Keratinocyte (primary cell): Measurements from ENCODE around the gene BHLHE23. TPM values are rescaled to one million over a fixed set of nuclear protein-coding genes. Genes with fewer than 3 reads are reported as not detected.

Experiments used
- DNase-seq: peaks from one replicate; pipeline ENCODE4 v3.0.0-alpha.2; 2011; ENCODE audit warnings: low read depth, missing footprints, low spot score
- FAIRE-seq: peaks from 2 replicates; lab custom pipeline; 2011; peaks lifted over from hg19 to GRCh38; lab: Jason Lieb, UNC
- H2AFZ ChIP-seq: 2 replicates; pipeline ENCODE4 v1.6.0; 2012; ENCODE audit warnings: low read length, control low read depth, inconsistent platforms; ENCODE audit not compliant: control insufficient read depth
- H3K27ac ChIP-seq: 2 replicates; pipeline ENCODE4 v1.5.1; 2011; ENCODE audit warnings: low read length; ENCODE audit not compliant: control insufficient read depth, insufficient read depth
- H3K27me3 ChIP-seq: 3 replicates; pipeline ENCODE4 v1.6.0; 2011; ENCODE audit warnings: low read length; ENCODE audit not compliant: control insufficient read depth, insufficient read depth; ENCODE audit errors: extremely low read depth
- H3K36me3 ChIP-seq, 2 experiments: 2 replicates in 1 of 2; 3 replicates in 1 of 2; pipeline ENCODE4 v1.5.1; 2011; ENCODE audit warnings: low read length in 2 of 2, mild to moderate bottlenecking in 1 of 2; ENCODE audit not compliant: control insufficient read depth in 2 of 2, insufficient read depth in 2 of 2; ENCODE audit errors: extremely low read depth in 1 of 2
- H3K4me1 ChIP-seq: 3 replicates; pipeline ENCODE4 v1.5.1; 2011; ENCODE audit warnings: low read length; ENCODE audit not compliant: control insufficient read depth, insufficient read depth; ENCODE audit errors: extremely low read depth
- H3K4me2 ChIP-seq: 3 replicates; pipeline ENCODE4 v1.6.0; 2011; ENCODE audit warnings: low read depth, low read length; ENCODE audit not compliant: control insufficient read depth, insufficient read depth; ENCODE audit errors: extremely low read depth
- H3K4me3 ChIP-seq, 3 experiments: fragments of 200-600 bp in 1 of 3; sonication (generic) in 1 of 3; 2 replicates in 2 of 3; 3 replicates in 1 of 3; pipeline ENCODE4 v1.5.1; 2011 to 2016; ENCODE audit warnings: low read length in 3 of 3, mild to moderate bottlenecking in 3 of 3, control low read depth in 2 of 3, inconsistent platforms in 1 of 3, low read depth in 1 of 3, mixed read lengths in 1 of 3, mixed run types in 1 of 3, moderate library complexity in 1 of 3; ENCODE audit not compliant: control insufficient read depth in 2 of 3, insufficient read depth in 2 of 3; ENCODE audit errors: extremely low read depth in 1 of 3
- H3K79me2 ChIP-seq: 2 replicates; pipeline ENCODE4 v1.6.0; 2012; ENCODE audit warnings: low read length; ENCODE audit not compliant: control insufficient read depth, insufficient read depth
- H3K9ac ChIP-seq: 3 replicates; pipeline ENCODE4 v1.6.0; 2011; ENCODE audit warnings: low read length; ENCODE audit not compliant: control insufficient read depth, insufficient read depth; ENCODE audit errors: extremely low read depth
- H3K9me1 ChIP-seq: 3 replicates; pipeline ENCODE4 v1.6.0; 2011; ENCODE audit warnings: low read length; ENCODE audit not compliant: control insufficient read depth, insufficient read depth; ENCODE audit errors: extremely low read depth
- H3K9me3 ChIP-seq: 2 replicates; pipeline ENCODE4 v1.5.1; 2012; ENCODE audit warnings: low read depth, low read length; ENCODE audit not compliant: control insufficient read depth
- H4K20me1 ChIP-seq: 3 replicates; pipeline ENCODE4 v1.6.0; 2011; ENCODE audit warnings: low read length; ENCODE audit not compliant: control insufficient read depth, insufficient read depth; ENCODE audit errors: extremely low read depth
- CTCF ChIP-seq, 3 experiments: IDR thresholded peaks in 1 of 3; conservative IDR thresholded peaks in 1 of 3; optimal IDR thresholded peaks in 1 of 3; 2 replicates in 2 of 3; 3 replicates in 1 of 3; pipeline versions ENCODE3 to v1.5.1; 2011; ENCODE audit warnings: low read length in 3 of 3, mild to moderate bottlenecking in 3 of 3, moderate library complexity in 2 of 3, control low read depth in 1 of 3, inconsistent platforms in 1 of 3; ENCODE audit not compliant: insufficient read depth in 2 of 3; ENCODE audit errors: extremely low read depth in 1 of 3
- EZH2 ChIP-seq: IDR thresholded peaks from one replicate; pipeline ENCODE4 v1.6.1; 2012; ENCODE audit warnings: inconsistent platforms, mild to moderate bottlenecking, low read length, moderate library complexity
- dilution Hi-C: fragments of 300-500 bp; cut with MboI; formaldehyde crosslinking; loops from one replicate; pipeline ENCODE4 v1.7.0; 2020; ENCODE audit warnings: low sequenced_read_pairs; ENCODE audit not compliant: extremely low pct_ligation_motif_present
- polyA plus RNA-seq, 5 experiments: library from polyadenylated mRNA; depleted of rRNA in 3 of 5; stranded (reverse) in 3 of 5; stranded (forward) in 1 of 5; unstranded in 1 of 5; fragments of >200 nt; gene quantifications; 1 replicate in 1 of 5; 2 replicates in 3 of 5; 3 replicates in 1 of 5; pipeline versions ENCODE4 v1.2.1 to v1.2.3, GENCODE V29; 2011 to 2012; ENCODE audit warnings: missing spikeins in 2 of 5, low read depth in 1 of 5, low replicate concordance in 1 of 5

Gene BHLHE23
- polyA plus RNA-seq, 1 donor (not counting 4 experiments of a cell fraction or from before 2014, with no cell fraction given) = not detected

DNA sequence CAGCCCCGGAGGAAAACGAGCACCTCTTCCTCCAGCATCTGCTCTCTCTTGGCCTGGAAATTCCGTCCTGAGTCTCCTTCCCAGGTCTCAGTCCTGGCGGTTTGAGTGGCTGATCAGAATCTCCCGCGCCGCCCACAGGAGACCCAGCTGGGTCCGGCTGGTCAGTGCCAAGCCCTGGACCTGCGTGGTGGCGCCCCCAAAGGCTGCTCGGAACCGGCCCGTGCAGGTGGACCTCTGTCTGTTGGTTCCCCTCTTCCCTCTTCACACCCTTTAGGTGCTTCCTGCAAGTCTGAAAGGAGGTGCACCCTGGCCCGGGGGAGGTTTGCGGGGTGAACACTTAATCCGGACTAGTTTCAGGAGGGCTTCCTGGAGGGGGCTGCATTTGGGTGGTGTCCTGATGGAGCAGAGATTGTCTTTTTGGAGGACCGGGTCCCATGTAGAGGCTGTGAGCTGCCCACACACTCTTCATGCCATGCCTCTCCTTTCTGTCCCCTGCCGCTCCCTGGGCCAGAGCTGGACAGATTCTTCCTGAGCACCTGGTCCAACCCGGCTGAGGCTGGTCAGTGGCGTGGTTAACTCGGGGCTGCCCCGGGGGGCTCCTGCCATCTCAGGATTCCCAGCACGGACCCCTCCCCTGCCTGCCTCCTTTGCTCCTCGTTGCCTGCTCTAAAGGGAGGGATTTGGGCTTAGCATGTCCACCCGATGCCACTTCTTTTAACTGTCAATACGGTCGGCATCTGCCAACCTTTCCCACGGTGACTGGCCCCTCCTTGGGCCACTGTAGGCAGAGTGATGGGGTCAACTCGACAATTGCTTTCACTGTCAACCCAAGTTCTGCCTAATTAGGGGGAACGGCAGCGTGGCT lies 16.5 kb upstream of the BHLHE23 start:
- no peak overlapping the region for H3K9ac ChIP-seq
- H2AFZ ChIP-seq = no peak overlapping the region
- no peaks in the 10 kb centered on the region for H3K9me3 ChIP-seq
- no peak for TF ChIP-seq EZH2
- no peak for TF ChIP-seq CTCF (optimal IDR thresholded peaks at IDR 0.05 in 1 of 3, IDR thresholded peaks at IDR 0.05 in 1 of 3, conservative IDR thresholded peaks at IDR 0.05 in 1 of 3; ENCODE audit: extremely low read depth in 1 of 3, insufficient read depth in 2 of 3, low read length in 3 of 3)
- H3K4me2 ChIP-seq = no peak overlapping the region
- no peaks in the 10 kb centered on the region for H3K36me3 ChIP-seq
- dilution Hi-C loops = no loop called here
- H4K20me1 ChIP-seq = peaks cover 2% of the 10 kb centered on the region
- peaks cover 2% of the 10 kb centered on the region for H3K4me1 ChIP-seq
- DNase-seq (no peak), FAIRE-seq (no peak)
- no peaks in the 10 kb centered on the region for H3K9me1 ChIP-seq
- H3K27ac ChIP-seq = no peak overlapping the region
- H3K79me2 ChIP-seq = no peaks in the 10 kb centered on the region
- H3K4me3 ChIP-seq = no peak overlapping the region
- peaks cover 69% of the 10 kb centered on the region for H3K27me3 ChIP-seq

- Histone ChIP-seq H3K4me2 (no peak overlapping the region), H3K9me3 (no peaks in the 10 kb centered on the region), H3K27ac (no peak overlapping the region), H4K20me1 (peaks cover 2% of the 10 kb centered on the region), H3K9ac (no peak overlapping the region), H3K9me1 (no peaks in the 10 kb centered on the region), H3K27me3 (peaks cover 63% of the 10 kb centered on the region), H3K79me2 (no peaks in the 10 kb centered on the region), H3K4me3 (no peak overlapping the region), H2AFZ (no peak overlapping the region), H3K36me3 (no peaks in the 10 kb centered on the region), H3K4me1 (peaks cover 2% of the 10 kb centered on the region)
- FAIRE-seq = no peak
- dilution Hi-C loops = no loop called here
- no peak for DNase-seq
- TF ChIP-seq CTCF (optimal IDR thresholded peaks at IDR 0.05 in 1 of 3, IDR thresholded peaks at IDR 0.05 in 1 of 3, conservative IDR thresholded peaks at IDR 0.05 in 1 of 3; ENCODE audit: extremely low read depth in 1 of 3, insufficient read depth in 2 of 3, low read length in 3 of 3) (no peak), EZH2 (no peak)
Measured at GRCh38 chr20:63022501-63022900, 15.7 kb upstream of the BHLHE23 start.
